ENCODE measurements around the gene FAM78A. TPM values are rescaled to one million over a fixed set of nuclear protein-coding genes. Genes with fewer than 3 reads are reported as not detected.

The FAM78A gene
- total and polyA plus RNA-seq, 10 donors: 17.0 to 40.3 (median 28.5) TPM

DNA sequence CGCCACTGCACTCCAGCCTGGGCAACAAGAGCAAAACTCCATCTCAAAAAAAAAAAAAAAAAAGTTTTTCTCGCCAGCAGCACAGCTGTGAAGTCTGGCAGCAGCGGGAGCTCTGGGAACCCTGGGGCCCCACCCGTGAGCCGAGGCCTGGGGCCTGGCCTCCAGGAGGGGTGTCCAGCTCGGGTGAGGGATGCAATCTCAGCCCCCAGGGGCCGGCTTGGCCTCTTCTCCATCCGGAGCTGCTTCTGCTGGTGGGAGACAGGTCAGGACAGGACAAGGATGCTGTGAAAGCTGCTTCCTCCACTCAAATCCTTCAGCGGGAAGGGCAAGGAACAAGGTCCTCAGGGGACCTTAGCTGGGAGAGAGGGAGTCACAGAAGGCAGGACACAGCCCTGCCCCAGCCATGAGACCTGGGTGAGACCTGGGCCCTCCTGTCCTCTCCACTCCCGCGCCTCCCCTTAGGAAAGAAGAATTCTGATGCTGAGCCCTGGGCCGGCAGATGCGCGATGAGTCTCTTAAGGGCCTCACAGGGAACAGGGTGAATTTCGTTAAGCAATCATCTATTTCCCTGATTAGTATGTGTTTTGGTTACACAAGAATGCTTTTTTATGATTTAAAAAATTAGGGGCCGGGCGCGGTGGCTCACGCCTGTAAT, 43.8 kb upstream of the FAM78A start:
- peak; percentile 34 for DNase-seq
- 81 to 91% (median 84%) methylated on average over 18 to 19 of the region's 19 CpGs for WGBS, 5 donors
- Histone ChIP-seq H3K4me3 (no peak overlapping the region), H3K27me3 (replicated peaks in 1 of 7) (peaks cover 0 to 9% (median 0%) of the 10 kb centered on the region in 7 donors), H3K36me3 (no peaks in the 10 kb centered on the region), H3K9me3 (no peaks in the 10 kb centered on the region), H3K27ac (no peak overlapping the region), H3K4me1 (no peaks in the 10 kb centered on the region)
- intact Hi-C loops (cut with DNase I; ENCODE audit: low total_unique reads): no loop called here
- no peak for TF ChIP-seq POLR2A (IDR thresholded peaks at IDR 0.05)
- no peak for TF ChIP-seq POLR2AphosphoS5 (IDR thresholded peaks at IDR 0.05)
- TF ChIP-seq, protein P1, sequence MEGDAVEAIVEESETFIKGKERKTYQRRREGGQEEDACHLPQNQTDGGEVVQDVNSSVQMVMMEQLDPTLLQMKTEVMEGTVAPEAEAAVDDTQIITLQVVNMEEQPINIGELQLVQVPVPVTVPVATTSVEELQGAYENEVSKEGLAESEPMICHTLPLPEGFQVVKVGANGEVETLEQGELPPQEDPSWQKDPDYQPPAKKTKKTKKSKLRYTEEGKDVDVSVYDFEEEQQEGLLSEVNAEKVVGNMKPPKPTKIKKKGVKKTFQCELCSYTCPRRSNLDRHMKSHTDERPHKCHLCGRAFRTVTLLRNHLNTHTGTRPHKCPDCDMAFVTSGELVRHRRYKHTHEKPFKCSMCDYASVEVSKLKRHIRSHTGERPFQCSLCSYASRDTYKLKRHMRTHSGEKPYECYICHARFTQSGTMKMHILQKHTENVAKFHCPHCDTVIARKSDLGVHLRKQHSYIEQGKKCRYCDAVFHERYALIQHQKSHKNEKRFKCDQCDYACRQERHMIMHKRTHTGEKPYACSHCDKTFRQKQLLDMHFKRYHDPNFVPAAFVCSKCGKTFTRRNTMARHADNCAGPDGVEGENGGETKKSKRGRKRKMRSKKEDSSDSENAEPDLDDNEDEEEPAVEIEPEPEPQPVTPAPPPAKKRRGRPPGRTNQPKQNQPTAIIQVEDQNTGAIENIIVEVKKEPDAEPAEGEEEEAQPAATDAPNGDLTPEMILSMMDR (IDR thresholded peaks at IDR 0.05 in 8 of 11, conservative IDR thresholded peaks at IDR 0.05 in 3 of 11): no peak

DNA sequence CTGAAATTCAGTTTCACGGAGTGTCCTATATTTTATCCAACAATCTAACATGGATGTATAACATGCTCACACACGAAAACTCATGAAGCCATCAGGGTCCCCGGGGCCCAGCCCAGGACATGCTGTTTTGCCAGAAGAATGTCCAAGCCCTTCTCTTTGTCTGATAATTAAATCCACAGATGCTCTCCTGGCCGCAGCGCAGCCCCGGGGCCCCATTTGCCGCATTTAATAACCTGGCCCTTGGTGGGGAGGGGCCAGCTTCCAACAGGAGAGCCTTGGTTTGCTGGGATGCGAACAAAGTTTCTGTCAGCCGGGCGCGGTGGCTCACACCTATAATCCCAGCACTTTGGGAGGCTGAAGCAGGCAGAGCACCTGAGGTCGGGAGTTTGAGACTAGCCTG, 43.2 kb upstream of the FAM78A start:
- Histone ChIP-seq H3K36me3 (no peaks in the 10 kb centered on the region), H3K9me3 (no peaks in the 10 kb centered on the region), H3K27me3 (replicated peaks in 1 of 7) (peaks cover 0 to 10% (median 0%) of the 10 kb centered on the region in 7 donors), H3K27ac (no peak overlapping the region), H3K4me3 (no peak overlapping the region), H3K4me1 (no peaks in the 10 kb centered on the region)
- TF ChIP-seq POLR2AphosphoS5 (IDR thresholded peaks at IDR 0.05): no peak
- TF ChIP-seq POLR2A (IDR thresholded peaks at IDR 0.05): no peak
- TF ChIP-seq, protein P1 (IDR thresholded peaks at IDR 0.05 in 8 of 11, conservative IDR thresholded peaks at IDR 0.05 in 3 of 11): no peak
- intact Hi-C loops (cut with DNase I; ENCODE audit: low total_unique reads): no loop called here
- peak; percentile 47 for DNase-seq
- WGBS, 5 donors: 86 to 97% (median 93%) methylated on average over 11 to 12 of the region's 12 CpGs

DNA sequence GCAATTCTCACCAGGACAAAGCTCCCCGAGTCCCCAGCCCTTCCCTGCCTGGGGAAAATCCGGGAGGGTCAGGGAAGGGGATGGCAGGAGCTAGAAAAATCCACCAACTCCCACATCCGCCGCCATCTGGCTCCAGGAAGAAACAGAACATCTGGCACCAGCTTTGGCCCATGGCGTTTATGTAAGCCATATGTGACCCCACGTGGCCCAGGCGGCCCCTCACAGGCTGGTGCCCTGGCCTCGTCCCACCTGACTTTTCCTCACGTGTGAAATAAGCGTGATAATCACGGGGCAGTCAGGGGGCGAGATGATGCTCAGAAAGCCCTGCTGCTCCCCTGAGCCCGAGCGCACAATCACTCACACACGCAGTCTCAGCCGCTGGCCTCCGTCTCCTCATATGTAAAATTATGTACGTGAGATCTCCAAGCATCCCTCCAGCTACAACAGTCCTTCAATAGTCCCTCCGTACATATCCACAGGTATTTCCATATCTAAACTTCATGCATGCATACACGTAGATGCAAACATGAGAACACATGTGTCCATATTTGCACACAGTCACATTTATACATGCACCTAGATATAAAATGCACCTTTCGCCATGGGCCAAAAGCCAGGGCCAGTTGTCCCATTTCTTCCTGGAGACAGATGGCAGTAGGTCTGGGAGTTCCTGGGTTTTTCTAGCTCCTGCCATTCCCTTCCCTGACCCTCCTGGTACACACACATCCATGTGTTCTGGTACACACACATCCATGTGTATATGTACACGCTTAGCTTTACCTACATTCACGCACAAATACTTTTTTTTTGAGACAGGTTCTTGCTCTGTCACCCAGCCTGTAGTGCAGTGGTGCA, 42.1 kb upstream of the FAM78A start:
- intact Hi-C loops (cut with DNase I; ENCODE audit: low total_unique reads): no loop called here
- peaks cover 0 to 13% (median 0%) of the 10 kb centered on the region in 7 donors for H3K27me3 ChIP-seq (replicated peaks in 1 of 7)
- DNase-seq: peak; percentile 41
- H3K4me3 ChIP-seq: no peak overlapping the region
- no peaks in the 10 kb centered on the region for H3K4me1 ChIP-seq
- 76 to 87% (median 82%) methylated on average over 22 to 23 of the region's 23 CpGs for WGBS, 5 donors
- no peaks in the 10 kb centered on the region for H3K9me3 ChIP-seq
- no peaks in the 10 kb centered on the region for H3K36me3 ChIP-seq
- no peak overlapping the region for H3K27ac ChIP-seq
- no peak for TF ChIP-seq POLR2AphosphoS5 (IDR thresholded peaks at IDR 0.05)
- TF ChIP-seq POLR2A (IDR thresholded peaks at IDR 0.05): no peak
- TF ChIP-seq, protein P1 (IDR thresholded peaks at IDR 0.05 in 8 of 11, conservative IDR thresholded peaks at IDR 0.05 in 3 of 11): no peak

Measured in spleen (tissue), 11 donors.